VCaP (cell line): ENCODE measurements around the gene SMIM35.

ENCODE experiments used
- H3K27ac ChIP-seq: fragments of 450-650 bp; 2 replicates; pipeline ENCODE4 v1.5.1; 2017
- TF ChIP-seq, protein P1 (sequence below): fragments of 450-650 bp; conservative IDR thresholded peaks from 2 replicates; pipeline ENCODE4 v1.5.1; 2017; ENCODE audit warnings: mild to moderate bottlenecking, moderate library complexity

SMIM35 gene

DNA sequence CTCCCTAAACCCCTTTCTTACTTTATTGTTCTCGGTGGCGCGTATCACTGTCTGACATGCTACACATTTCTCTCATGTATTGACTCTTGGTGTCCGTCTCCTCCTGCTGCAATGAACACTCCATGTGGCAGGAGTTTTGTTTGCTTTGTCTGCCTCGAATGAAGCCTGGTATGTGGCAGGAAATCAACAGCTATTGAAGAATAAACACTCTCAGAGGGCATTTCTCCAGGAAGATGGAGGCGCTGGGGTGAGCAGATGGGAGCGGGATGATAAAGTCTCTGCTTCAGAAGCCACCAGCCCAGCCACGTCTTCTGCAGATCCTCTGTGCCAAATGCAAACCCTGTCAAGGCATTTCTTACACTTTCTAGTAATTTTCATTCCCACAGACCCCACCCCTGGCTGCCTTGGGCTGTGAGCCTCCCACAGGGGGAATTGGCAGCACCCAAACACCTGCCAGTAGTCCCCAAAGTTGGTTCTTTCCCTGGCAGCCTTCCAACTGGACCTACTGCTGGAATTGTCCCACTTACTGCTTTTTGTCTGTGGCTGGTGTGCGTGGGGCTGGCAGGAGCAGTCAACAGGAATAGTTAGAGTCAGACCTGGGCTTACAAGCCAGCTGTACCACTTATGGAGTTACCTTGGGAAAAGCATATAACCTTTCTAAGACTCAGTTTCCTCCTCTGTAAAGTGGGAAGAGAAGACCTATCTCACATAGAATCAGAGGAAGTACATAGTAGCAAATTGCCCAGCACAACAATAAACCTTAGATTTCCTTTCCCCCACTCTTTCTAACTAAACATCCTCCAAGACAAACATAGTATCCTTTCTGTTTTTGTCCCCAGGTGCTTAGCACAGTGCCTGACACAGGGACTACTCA is 113.9 kb downstream of the SMIM35 start:
- peak overlapping the region; percentile 74 for H3K27ac ChIP-seq

DNA sequence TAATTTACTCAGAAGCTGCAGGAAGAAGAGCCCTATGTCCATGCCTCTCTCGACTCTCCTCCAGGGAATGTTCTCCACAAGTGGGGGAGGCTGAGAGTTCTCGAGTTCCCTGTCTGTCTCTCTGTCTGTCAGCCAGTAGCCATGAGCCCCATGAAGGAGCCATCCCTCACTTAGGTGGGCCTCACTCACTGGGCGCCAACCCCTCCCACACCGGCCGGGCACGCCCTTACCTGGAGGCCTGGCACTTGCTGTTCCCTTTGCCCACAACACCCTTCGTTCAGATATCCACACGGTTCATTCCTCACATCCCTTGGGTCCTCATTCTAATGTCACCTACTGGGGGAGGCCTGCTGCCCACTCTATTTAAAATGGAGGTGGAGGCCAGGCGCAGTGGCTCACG is 114.7 kb downstream of the SMIM35 start:
- TF ChIP-seq, protein P1, sequence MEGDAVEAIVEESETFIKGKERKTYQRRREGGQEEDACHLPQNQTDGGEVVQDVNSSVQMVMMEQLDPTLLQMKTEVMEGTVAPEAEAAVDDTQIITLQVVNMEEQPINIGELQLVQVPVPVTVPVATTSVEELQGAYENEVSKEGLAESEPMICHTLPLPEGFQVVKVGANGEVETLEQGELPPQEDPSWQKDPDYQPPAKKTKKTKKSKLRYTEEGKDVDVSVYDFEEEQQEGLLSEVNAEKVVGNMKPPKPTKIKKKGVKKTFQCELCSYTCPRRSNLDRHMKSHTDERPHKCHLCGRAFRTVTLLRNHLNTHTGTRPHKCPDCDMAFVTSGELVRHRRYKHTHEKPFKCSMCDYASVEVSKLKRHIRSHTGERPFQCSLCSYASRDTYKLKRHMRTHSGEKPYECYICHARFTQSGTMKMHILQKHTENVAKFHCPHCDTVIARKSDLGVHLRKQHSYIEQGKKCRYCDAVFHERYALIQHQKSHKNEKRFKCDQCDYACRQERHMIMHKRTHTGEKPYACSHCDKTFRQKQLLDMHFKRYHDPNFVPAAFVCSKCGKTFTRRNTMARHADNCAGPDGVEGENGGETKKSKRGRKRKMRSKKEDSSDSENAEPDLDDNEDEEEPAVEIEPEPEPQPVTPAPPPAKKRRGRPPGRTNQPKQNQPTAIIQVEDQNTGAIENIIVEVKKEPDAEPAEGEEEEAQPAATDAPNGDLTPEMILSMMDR = no peak
- peak overlapping the region; percentile 74 for H3K27ac ChIP-seq

More for the DNA sequence above, 113.9 kb downstream of the SMIM35 start:
- TF ChIP-seq, protein P1 = no peak

DNA sequence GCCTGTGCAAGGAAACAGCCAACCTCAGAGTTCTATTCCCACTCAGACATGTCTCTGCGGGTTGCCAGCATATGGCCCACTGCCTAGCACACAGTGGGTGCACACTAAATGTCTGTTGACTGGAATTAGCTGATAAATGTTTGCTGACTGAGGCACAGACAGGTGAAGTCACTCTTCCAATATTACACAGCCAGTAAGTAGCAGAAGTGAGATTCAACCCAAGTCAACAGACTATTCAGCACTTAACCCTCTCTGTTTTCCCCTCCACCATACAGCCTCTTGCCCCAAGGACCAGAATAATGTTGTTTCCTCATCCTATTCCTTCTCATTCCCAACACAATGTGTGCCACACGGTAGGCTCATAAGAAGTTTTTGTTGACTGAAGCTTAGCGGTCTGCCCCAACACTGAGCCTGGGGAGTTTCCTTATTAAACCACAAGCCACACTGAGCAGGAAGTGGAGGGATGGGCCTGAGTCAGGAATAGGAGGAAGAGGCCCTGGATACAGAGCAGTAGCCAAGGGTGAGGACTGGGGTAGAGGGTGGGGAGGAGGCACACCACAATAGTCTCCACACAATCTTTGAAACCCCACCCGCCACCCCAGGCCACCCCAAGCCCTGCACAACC is 116.3 kb downstream of the SMIM35 start:
- TF ChIP-seq, protein P1 = no peak

DNA sequence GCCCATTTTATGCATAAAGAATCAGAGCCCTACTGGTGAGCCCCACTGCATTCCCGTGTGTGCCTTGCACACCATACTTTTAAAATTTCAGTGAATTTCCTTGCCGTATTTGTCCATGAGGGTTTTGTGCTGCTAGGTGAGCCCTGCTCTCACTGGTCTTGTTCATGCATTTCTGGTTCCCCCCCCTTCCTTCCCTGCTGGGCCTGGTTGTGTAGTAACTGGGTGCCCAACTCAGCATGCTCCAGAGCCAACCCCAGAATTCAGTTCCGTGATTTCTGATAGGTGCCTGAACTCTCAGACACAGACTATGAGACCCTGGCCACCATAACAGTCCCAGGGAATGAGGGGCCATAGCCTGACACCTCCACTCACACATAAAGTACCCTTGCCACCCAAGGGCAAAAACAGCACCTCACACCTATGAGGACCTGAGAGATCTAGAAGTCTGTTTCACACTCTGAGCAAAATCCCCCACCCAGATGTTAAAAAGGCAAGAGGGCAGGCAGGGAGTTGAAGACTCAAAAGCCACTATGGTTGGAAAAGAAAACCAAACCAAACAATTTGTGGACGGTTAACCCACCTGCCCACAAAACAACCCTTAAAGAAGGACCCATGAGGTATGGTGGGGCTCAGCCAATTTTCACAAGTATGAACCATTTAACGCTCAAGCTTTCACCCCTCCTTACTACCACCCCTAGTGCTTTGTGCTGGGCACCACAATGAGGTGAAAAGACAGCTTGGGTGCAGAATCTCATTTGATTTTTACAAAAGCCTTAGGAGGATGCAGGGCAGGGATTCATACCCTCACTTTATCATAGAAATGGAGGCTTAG is 117.4 kb downstream of the SMIM35 start:
- H3K27ac ChIP-seq = no peak overlapping the region
- TF ChIP-seq, protein P1 = no peak

More for the DNA sequence above, 116.3 kb downstream of the SMIM35 start:
- H3K27ac ChIP-seq = no peak overlapping the region

DNA sequence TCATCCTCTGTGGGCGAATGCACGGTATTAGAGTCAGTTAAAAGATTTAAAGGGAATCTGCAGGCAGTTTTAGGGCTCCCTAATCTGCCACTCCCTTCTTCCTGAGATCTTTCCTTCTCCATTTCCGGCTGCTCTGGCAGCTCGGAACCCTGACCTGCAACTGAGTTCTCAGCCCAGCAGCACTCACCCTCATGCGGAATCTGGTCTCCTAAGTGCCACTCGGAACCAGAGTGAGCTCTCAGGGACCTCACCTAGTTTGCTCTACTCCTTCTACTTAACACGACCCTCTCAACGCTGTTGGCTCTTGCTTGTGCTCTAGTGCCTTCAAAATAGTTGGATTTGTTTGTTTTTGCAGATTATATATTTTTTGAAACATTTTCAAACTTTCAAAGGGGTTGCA is 119.9 kb downstream of the SMIM35 start:
- no peak overlapping the region for H3K27ac ChIP-seq
- TF ChIP-seq, protein P1 = no peak

DNA sequence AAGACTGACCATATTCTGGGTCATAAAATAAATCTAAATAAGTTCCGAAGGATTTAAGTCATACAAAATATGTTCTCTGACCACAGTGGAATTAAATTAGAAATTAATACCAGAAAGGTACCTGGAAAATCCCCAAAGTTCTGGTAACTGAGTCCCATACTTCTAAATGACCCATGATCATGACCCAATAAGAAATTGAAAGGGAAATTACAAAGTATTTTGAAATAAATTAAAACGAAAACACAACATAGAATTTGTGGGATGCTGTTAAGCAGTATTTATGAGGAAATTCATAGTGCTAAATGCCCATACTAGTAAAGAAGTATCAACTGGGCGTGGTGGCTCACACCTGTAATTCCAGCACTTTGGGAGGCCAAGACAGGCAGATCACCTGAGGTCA is 123.9 kb downstream of the SMIM35 start:
- TF ChIP-seq, protein P1 = no peak
- no peak overlapping the region for H3K27ac ChIP-seq

DNA sequence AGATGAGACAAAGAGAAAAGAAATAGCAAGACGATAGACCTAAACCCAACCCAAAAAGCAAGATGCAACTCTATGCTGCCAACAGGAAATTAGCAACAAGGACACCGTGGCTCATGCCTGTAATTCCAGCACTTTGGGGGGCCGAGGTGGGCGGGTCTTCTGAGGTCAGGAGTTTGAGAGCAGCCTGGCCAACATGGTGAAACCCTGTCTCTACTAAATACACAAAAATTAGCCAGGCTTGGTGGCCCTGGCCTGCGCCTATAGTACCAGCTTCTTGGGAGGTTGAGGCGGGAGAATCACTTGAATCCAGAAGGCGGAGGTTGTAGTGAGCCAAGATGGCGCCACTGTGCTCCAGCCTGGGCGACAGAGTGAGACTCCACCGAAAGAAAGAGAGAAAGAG is 124.9 kb downstream of the SMIM35 start:
- H3K27ac ChIP-seq = no peak overlapping the region
- TF ChIP-seq, protein P1 = no peak
